A673 (cell line): Measurements from ENCODE around the gene GALNTL6.

ENCODE experiments used
- EZH2 ChIP-seq: fragments of 200-600 bp; sonication (generic); IDR thresholded peaks from 2 replicates; pipeline ENCODE4 v1.6.1; 2017; ENCODE audit warnings: borderline replicate concordance, low read depth, mild to moderate bottlenecking, mixed read lengths, antibody characterized with exemption, low read length; ENCODE audit not compliant: poor library complexity, severe bottlenecking
- TF ChIP-seq, protein P1 (sequence below): fragments of 300-800, 200-600 bp; sonication (generic); conservative IDR thresholded peaks from 2 replicates; pipeline ENCODE4 v1.5.1; 2017; ENCODE audit warnings: low read depth, mild to moderate bottlenecking, antibody characterized with exemption, low read length, moderate library complexity, mixed read lengths

DNA sequence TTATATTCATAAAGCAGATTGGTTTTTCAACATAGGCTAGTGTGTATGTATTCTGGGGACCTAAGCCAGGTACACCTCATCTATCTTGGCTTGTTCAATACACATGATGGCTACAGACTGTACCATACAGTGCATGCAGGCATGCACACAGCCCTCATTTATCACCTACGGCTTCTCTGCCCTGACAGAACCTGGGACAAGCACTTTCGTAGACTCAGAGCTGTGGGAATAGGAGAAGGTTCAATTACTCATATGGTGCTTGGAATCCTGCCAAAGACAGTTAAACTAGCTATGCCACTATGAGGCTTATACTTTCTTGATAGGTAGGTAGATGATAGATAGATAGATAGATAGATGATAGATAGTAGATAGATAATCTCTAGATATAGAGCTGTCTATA, 457.2 kb downstream of the GALNTL6 start:
- TF ChIP-seq EZH2, result no peak
- TF ChIP-seq, protein P1, sequence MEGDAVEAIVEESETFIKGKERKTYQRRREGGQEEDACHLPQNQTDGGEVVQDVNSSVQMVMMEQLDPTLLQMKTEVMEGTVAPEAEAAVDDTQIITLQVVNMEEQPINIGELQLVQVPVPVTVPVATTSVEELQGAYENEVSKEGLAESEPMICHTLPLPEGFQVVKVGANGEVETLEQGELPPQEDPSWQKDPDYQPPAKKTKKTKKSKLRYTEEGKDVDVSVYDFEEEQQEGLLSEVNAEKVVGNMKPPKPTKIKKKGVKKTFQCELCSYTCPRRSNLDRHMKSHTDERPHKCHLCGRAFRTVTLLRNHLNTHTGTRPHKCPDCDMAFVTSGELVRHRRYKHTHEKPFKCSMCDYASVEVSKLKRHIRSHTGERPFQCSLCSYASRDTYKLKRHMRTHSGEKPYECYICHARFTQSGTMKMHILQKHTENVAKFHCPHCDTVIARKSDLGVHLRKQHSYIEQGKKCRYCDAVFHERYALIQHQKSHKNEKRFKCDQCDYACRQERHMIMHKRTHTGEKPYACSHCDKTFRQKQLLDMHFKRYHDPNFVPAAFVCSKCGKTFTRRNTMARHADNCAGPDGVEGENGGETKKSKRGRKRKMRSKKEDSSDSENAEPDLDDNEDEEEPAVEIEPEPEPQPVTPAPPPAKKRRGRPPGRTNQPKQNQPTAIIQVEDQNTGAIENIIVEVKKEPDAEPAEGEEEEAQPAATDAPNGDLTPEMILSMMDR, result no peak
